ENCODE measurements around the gene BMP6.
"Not testable (repeated sequence)": the region's sequence is repeated elsewhere in the genome, so short reads cannot be mapped to it uniquely, and the experiment has no call there.

The BMP6 gene

GRCh38 chr6:7886132-7886531 is 160.2 kb downstream of the BMP6 start:
- H3K4me1 ChIP-seq (ENCODE audit: control insufficient read depth in 1 of 2, insufficient read depth in 1 of 2, low read depth in 1 of 2, low read length in 1 of 2): no peaks in the 10 kb centered on the region
- H3K4me3 ChIP-seq (ENCODE audit: low read depth in 1 of 2, low read length in 1 of 2): no peak overlapping the region
- H3K27me3 ChIP-seq: no peaks in the 10 kb centered on the region
- no peak for TF ChIP-seq CTCF (IDR thresholded peaks at IDR 0.05)
- peaks cover 87% of the 10 kb centered on the region for H3K36me3 ChIP-seq
- H3K9me3 ChIP-seq: no peaks in the 10 kb centered on the region
- no peak overlapping the region for H3K27ac ChIP-seq

- no peak overlapping the region for H3K4me3 ChIP-seq (ENCODE audit: low read depth in 1 of 2, low read length in 1 of 2)
- no peaks in the 10 kb centered on the region for H3K27me3 ChIP-seq
- H3K4me1 ChIP-seq (ENCODE audit: control insufficient read depth in 1 of 2, insufficient read depth in 1 of 2, low read depth in 1 of 2, low read length in 1 of 2): no peaks in the 10 kb centered on the region
- no peaks in the 10 kb centered on the region for H3K9me3 ChIP-seq
- no peak for TF ChIP-seq CTCF (IDR thresholded peaks at IDR 0.05)
- no peak overlapping the region for H3K27ac ChIP-seq
- peaks cover 80% of the 10 kb centered on the region for H3K36me3 ChIP-seq
Observed at GRCh38 chr6:7887278-7887991, 161.5 kb downstream of the BMP6 start.

- H3K27me3 ChIP-seq: no peaks in the 10 kb centered on the region
- peaks cover 72% of the 10 kb centered on the region for H3K36me3 ChIP-seq
- H3K27ac ChIP-seq: no peak overlapping the region
- no peak overlapping the region for H3K4me3 ChIP-seq (ENCODE audit: low read depth in 1 of 2, low read length in 1 of 2)
- TF ChIP-seq CTCF (IDR thresholded peaks at IDR 0.05): no peak
- no peaks in the 10 kb centered on the region for H3K9me3 ChIP-seq
- no peaks in the 10 kb centered on the region for H3K4me1 ChIP-seq (ENCODE audit: control insufficient read depth in 1 of 2, insufficient read depth in 1 of 2, low read depth in 1 of 2, low read length in 1 of 2)
Observed at GRCh38 chr6:7888587-7889357, 162.9 kb downstream of the BMP6 start.

GRCh38 chr6:7891078-7891872 is 165.4 kb downstream of the BMP6 start:
- Histone ChIP-seq H3K4me1 (ENCODE audit: control insufficient read depth in 1 of 2, insufficient read depth in 1 of 2, low read depth in 1 of 2, low read length in 1 of 2) (no peaks in the 10 kb centered on the region), H3K9me3 (no peaks in the 10 kb centered on the region), H3K27ac (no peak overlapping the region), H3K36me3 (peaks cover 65% of the 10 kb centered on the region), H3K4me3 (ENCODE audit: low read depth in 1 of 2, low read length in 1 of 2) (no peak overlapping the region), H3K27me3 (no peaks in the 10 kb centered on the region)
- TF ChIP-seq CTCF (IDR thresholded peaks at IDR 0.05): no peak

GRCh38 chr6:7892367-7892766 is 166.5 kb downstream of the BMP6 start:
- peaks cover 61% of the 10 kb centered on the region for H3K36me3 ChIP-seq

More at GRCh38 chr6:7892367-7892766, 166.5 kb downstream of the BMP6 start:
- not testable (repeated sequence) for H3K27ac ChIP-seq; H3K27me3 ChIP-seq; H3K4me1 ChIP-seq (ENCODE audit: control insufficient read depth in 1 of 2, insufficient read depth in 1 of 2, low read depth in 1 of 2, low read length in 1 of 2); H3K9me3 ChIP-seq; H3K4me3 ChIP-seq (ENCODE audit: low read depth in 1 of 2, low read length in 1 of 2)
